H9 (cell line): ENCODE data around the gene SMPD2. TPM values are rescaled to one million over a fixed set of nuclear protein-coding genes. Genes with fewer than 3 reads are reported as not detected.

Experiments
- DNase-seq: peaks from one replicate; pipeline ENCODE4 v3.0.0-alpha.2; 2017
- H2AFZ ChIP-seq: one replicate; pipeline ENCODE4 v1.6.1; 2013; ENCODE audit warnings: mild to moderate bottlenecking, low read length, control low read depth, moderate library complexity
- H2AK5ac ChIP-seq: 2 replicates; pipeline ENCODE4 v1.6.1; 2013; ENCODE audit warnings: low read length, control low read depth, mixed read lengths; ENCODE audit not compliant: insufficient read length
- H2BK120ac ChIP-seq: one replicate; pipeline ENCODE4 v1.6.1; 2013; ENCODE audit warnings: low read depth, mild to moderate bottlenecking, low read length, control low read depth, inconsistent platforms; ENCODE audit not compliant: poor library complexity, severe bottlenecking
- H2BK12ac ChIP-seq: 2 replicates; pipeline ENCODE4 v1.6.1; 2013; ENCODE audit warnings: low read length, control low read depth, mixed read lengths, low read depth; ENCODE audit not compliant: insufficient read length
- H2BK15ac ChIP-seq: 2 replicates; pipeline ENCODE4 v1.6.1; 2013; ENCODE audit warnings: low read depth, low read length, control low read depth
- H2BK20ac ChIP-seq: one replicate; pipeline ENCODE4 v1.6.1; 2013; ENCODE audit warnings: low read depth, mild to moderate bottlenecking, low read length, control low read depth, inconsistent platforms; ENCODE audit not compliant: poor library complexity, severe bottlenecking
- H2BK5ac ChIP-seq: 2 replicates; pipeline ENCODE4 v1.6.1; 2013; ENCODE audit warnings: low read length, control low read depth, mixed read lengths; ENCODE audit not compliant: insufficient read length
- H3K14ac ChIP-seq: 2 replicates; pipeline ENCODE4 v1.6.1; 2013; ENCODE audit warnings: low read length, control low read depth; ENCODE audit not compliant: insufficient read depth
- H3K18ac ChIP-seq: 2 replicates; pipeline ENCODE4 v1.6.1; 2013; ENCODE audit warnings: low read depth, mild to moderate bottlenecking, mixed read lengths, low read length, control low read depth; ENCODE audit not compliant: insufficient read length
- H3K23ac ChIP-seq: 2 replicates; pipeline ENCODE4 v1.6.1; 2013; ENCODE audit warnings: low read length, control low read depth, mixed read lengths, low read depth; ENCODE audit not compliant: insufficient read length
- H3K23me2 ChIP-seq: 2 replicates; pipeline ENCODE4 v1.6.1; 2013; ENCODE audit warnings: low read depth, mild to moderate bottlenecking, mixed read lengths, low read length, control low read depth; ENCODE audit not compliant: insufficient read length, poor library complexity, severe bottlenecking
- H3K27ac ChIP-seq: 2 replicates; pipeline ENCODE4 v1.5.1; 2013; ENCODE audit warnings: low read length, control low read depth, mixed read lengths, low read depth; ENCODE audit not compliant: insufficient read length
- H3K27me3 ChIP-seq: 2 replicates; pipeline ENCODE4 v1.6.1; 2013; ENCODE audit warnings: low read length, control low read depth, inconsistent platforms; ENCODE audit not compliant: insufficient read depth
- H3K4ac ChIP-seq: 2 replicates; pipeline ENCODE4 v1.6.1; 2013; ENCODE audit warnings: low read depth, mild to moderate bottlenecking, control low read depth, inconsistent platforms, low read length, moderate library complexity
- H3K4me1 ChIP-seq: 2 replicates; pipeline ENCODE4 v1.6.1; 2013; ENCODE audit warnings: low read length, control low read depth, inconsistent platforms; ENCODE audit not compliant: insufficient read depth
- H3K4me2 ChIP-seq: 2 replicates; pipeline ENCODE4 v1.6.1; 2013; ENCODE audit warnings: low read length, control low read depth, mixed read lengths; ENCODE audit not compliant: insufficient read length, insufficient read depth
- H3K56ac ChIP-seq: 2 replicates; pipeline ENCODE4 v1.6.1; 2013; ENCODE audit warnings: low read depth, mild to moderate bottlenecking, mixed read lengths, low read length, control low read depth; ENCODE audit not compliant: insufficient read length
- H3K79me1 ChIP-seq: 2 replicates; pipeline ENCODE4 v1.6.1; 2013; ENCODE audit warnings: low read depth, mild to moderate bottlenecking, moderate library complexity, low read length, control low read depth, inconsistent platforms; ENCODE audit not compliant: insufficient read depth, poor library complexity, severe bottlenecking
- H3K79me2 ChIP-seq: 2 replicates; pipeline ENCODE4 v1.6.1; 2013; ENCODE audit warnings: low read length, control low read depth, inconsistent platforms; ENCODE audit not compliant: insufficient read depth
- H3K9ac ChIP-seq: 2 replicates; pipeline ENCODE4 v1.6.1; 2013; ENCODE audit warnings: low read length, control low read depth, mixed read lengths; ENCODE audit not compliant: insufficient read length; ENCODE audit errors: extremely low read depth
- H3K9me3 ChIP-seq: one replicate; pipeline ENCODE4 v1.6.1; 2013; ENCODE audit warnings: low read depth, low read length, inconsistent platforms; ENCODE audit not compliant: control insufficient read depth
- H3T11ph ChIP-seq: one replicate; pipeline ENCODE4 v1.6.1; 2013; ENCODE audit warnings: mild to moderate bottlenecking, low read length, control low read depth, inconsistent platforms
- H4K20me1 ChIP-seq: one replicate; pipeline ENCODE4 v1.6.1; 2013; ENCODE audit not compliant: control insufficient read depth, insufficient read length, insufficient read depth
- H4K5ac ChIP-seq: 2 replicates; pipeline ENCODE4 v1.6.1; 2013; ENCODE audit warnings: low read depth, mild to moderate bottlenecking, mixed read lengths, low read length, control low read depth; ENCODE audit not compliant: insufficient read length
- H4K8ac ChIP-seq: replicated peaks from 2 replicates; pipeline ENCODE4 v1.6.1; 2013; ENCODE audit warnings: low read length, control low read depth, mixed read lengths, low read depth; ENCODE audit not compliant: insufficient read length
- H4K91ac ChIP-seq: 2 replicates; pipeline ENCODE4 v1.6.1; 2013; ENCODE audit warnings: low read depth, mild to moderate bottlenecking, moderate library complexity, mixed read lengths, low read length, control low read depth; ENCODE audit not compliant: insufficient read length
- H3K27ac Mint-ChIP-seq, 3 experiments: 2 replicates in 2 of 3; 3 replicates in 1 of 3; pipeline ENCODE4 v1.8.0; 2020 to 2021; ENCODE audit warnings: mixed read lengths in 3 of 3, mild to moderate bottlenecking in 1 of 3, moderate library complexity in 1 of 3
- H3K27me3 Mint-ChIP-seq: 2 replicates; pipeline ENCODE4 v1.8.0; 2021; ENCODE audit warnings: low read depth, mild to moderate bottlenecking, moderate library complexity, mixed read lengths
- H3K36me3 Mint-ChIP-seq, 3 experiments: 2 replicates in 2 of 3; 3 replicates in 1 of 3; pipeline ENCODE4 v1.8.0; 2020 to 2021; ENCODE audit warnings: low read depth in 3 of 3, mixed read lengths in 3 of 3; ENCODE audit not compliant: insufficient read depth in 1 of 3
- H3K4me1 Mint-ChIP-seq, 2 experiments: 2 replicates each; pipeline ENCODE4 v1.8.0; 2020; ENCODE audit warnings: mixed read lengths in 2 of 2
- H3K4me3 Mint-ChIP-seq, 2 experiments: 2 replicates in 1 of 2; 3 replicates in 1 of 2; pipeline ENCODE4 v1.8.0; 2020 to 2021; ENCODE audit warnings: mild to moderate bottlenecking in 2 of 2, mixed read lengths in 2 of 2, moderate library complexity in 1 of 2
- H3K9me3 Mint-ChIP-seq, 2 experiments: 2 replicates in 1 of 2; 3 replicates in 1 of 2; pipeline ENCODE4 v1.8.0; 2020; ENCODE audit warnings: mild to moderate bottlenecking in 2 of 2, mixed read lengths in 2 of 2, moderate library complexity in 1 of 2
- WGBS: extraction: QIAGEN DNeasy Blood & Tissue Kit; methylation state at CpG from one replicate; pipeline ENCODE4 v1.1.7; 2013; ENCODE audit warnings: missing lambda C conversion rate, low lambda C conversion rate, mixed read lengths; ENCODE audit not compliant: insufficient read length; ENCODE audit errors: extremely low coverage; 5-methylcytosine and 5-hydroxymethylcytosine counted together
- total RNA-seq: library from RNA; stranded (reverse); gene quantifications from 2 replicates; pipeline ENCODE4 v1.2.1, GENCODE V29; 2021
- TF ChIP-seq, protein P1 (sequence below): fragments of 200-600 bp; sonication (generic); conservative IDR thresholded peaks from 3 replicates; pipeline ENCODE4 v1.8.0; 2021; ENCODE audit warnings: antibody characterized with exemption, mild to moderate bottlenecking

Gene SMPD2
- total RNA-seq, 1 experiment from 2014 or later = 13.0 TPM

DNA sequence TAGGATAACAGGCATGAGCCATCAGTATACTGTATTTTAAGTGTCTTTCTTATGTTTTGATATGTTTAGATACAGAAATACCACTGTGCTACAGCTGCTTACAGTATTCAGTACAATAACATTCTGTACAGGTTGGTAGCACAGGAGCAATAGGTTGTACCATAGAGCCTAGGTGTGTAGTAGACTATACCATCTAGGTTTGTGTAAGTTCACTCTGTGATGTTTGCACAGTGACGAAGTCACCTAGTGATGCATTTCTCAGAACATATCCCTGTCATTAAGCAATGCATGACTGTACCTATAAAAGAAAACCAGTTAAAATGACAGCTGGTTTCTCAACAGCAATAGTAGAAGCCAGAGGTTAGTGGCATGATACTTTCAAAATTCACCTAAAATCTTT, 45.5 kb downstream of the SMPD2 start:
- H2BK15ac ChIP-seq = no peak overlapping the region
- Mint-ChIP-seq H3K27me3 (peaks cover 3% of the 10 kb centered on the region; the same call in 1 of the 2 replicates), H3K4me3 (no peak overlapping the region), H3K9me3 (no peaks in the 10 kb centered on the region), H3K27ac (no peak overlapping the region), H3K4me1 (peaks cover 36 to 37% of the 10 kb centered on the region in 2 experiments), H3K36me3 (peaks cover 8 to 15% (median 12%) of the 10 kb centered on the region in 3 experiments)
- H2BK20ac ChIP-seq = no peak overlapping the region
- no peaks in the 10 kb centered on the region for H3K27me3 ChIP-seq
- H2AFZ ChIP-seq = no peak overlapping the region
- no peak overlapping the region for H3K4me2 ChIP-seq
- H3K9ac ChIP-seq = no peak overlapping the region
- no peak overlapping the region for H2BK12ac ChIP-seq
- H3K23me2 ChIP-seq = peaks cover 4% of the 10 kb centered on the region
- no peak overlapping the region for H4K5ac ChIP-seq
- H4K8ac ChIP-seq = no peak overlapping the region
- H2AK5ac ChIP-seq = no peak overlapping the region
- WGBS = no CpG with 5 or more reads among the region's 1 CpG
- H3K4me1 ChIP-seq = peaks cover 4% of the 10 kb centered on the region; the same call in 1 of the 2 replicates
- H3K56ac ChIP-seq = no peak overlapping the region
- H3K79me1 ChIP-seq = peaks cover 2% of the 10 kb centered on the region
- H2BK120ac ChIP-seq = no peak overlapping the region
- no peaks in the 10 kb centered on the region for H3K9me3 ChIP-seq
- H3T11ph ChIP-seq = no peak overlapping the region
- TF ChIP-seq, protein P1, sequence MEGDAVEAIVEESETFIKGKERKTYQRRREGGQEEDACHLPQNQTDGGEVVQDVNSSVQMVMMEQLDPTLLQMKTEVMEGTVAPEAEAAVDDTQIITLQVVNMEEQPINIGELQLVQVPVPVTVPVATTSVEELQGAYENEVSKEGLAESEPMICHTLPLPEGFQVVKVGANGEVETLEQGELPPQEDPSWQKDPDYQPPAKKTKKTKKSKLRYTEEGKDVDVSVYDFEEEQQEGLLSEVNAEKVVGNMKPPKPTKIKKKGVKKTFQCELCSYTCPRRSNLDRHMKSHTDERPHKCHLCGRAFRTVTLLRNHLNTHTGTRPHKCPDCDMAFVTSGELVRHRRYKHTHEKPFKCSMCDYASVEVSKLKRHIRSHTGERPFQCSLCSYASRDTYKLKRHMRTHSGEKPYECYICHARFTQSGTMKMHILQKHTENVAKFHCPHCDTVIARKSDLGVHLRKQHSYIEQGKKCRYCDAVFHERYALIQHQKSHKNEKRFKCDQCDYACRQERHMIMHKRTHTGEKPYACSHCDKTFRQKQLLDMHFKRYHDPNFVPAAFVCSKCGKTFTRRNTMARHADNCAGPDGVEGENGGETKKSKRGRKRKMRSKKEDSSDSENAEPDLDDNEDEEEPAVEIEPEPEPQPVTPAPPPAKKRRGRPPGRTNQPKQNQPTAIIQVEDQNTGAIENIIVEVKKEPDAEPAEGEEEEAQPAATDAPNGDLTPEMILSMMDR = no peak
- H3K14ac ChIP-seq = no peak overlapping the region
- no peak overlapping the region for H3K23ac ChIP-seq
- H3K18ac ChIP-seq = no peak overlapping the region
- peaks cover 11% of the 10 kb centered on the region; the same call in 1 of the 2 replicates for H3K79me2 ChIP-seq
- no peak overlapping the region for H4K91ac ChIP-seq
- H4K20me1 ChIP-seq = no peaks in the 10 kb centered on the region
- no peak overlapping the region for H3K27ac ChIP-seq
- H2BK5ac ChIP-seq = no peak overlapping the region
- no peak overlapping the region for H3K4ac ChIP-seq
- no peak for DNase-seq
